BJ (cell line): Measurements from ENCODE around the gene SHC4. TPM values are rescaled to one million over a fixed set of nuclear protein-coding genes. Genes with fewer than 3 reads are reported as not detected.
A peak's percentile ranks its signal among the peaks of the same experiment; 100 is the strongest.

Experiments used
- CTCF ChIA-PET: fragments of 350-600 bp; formaldehyde crosslinking; extraction: SDS; loops from one replicate; lab custom pipeline; 2021; ENCODE audit warnings: antibody characterized with exemption, inconsistent platforms; lab: Yijun Ruan, JAX
- POLR2A ChIA-PET: fragments of 300-600 bp; sonication (Branson Sonifier 250); formaldehyde crosslinking; extraction: SDS; loops from one replicate; lab custom pipeline; 2021; ENCODE audit warnings: antibody characterized with exemption; lab: Charles Lee
- DNase-seq: peaks from one replicate; pipeline ENCODE4 v3.0.0-alpha.2; 2011; ENCODE audit warnings: low read depth
- H3K27me3 ChIP-seq: 2 replicates; pipeline ENCODE4 v1.6.0; 2011; ENCODE audit warnings: low read length; ENCODE audit not compliant: control insufficient read depth, insufficient read depth
- H3K36me3 ChIP-seq: 2 replicates; pipeline ENCODE4 v1.5.1; 2011; ENCODE audit warnings: low read length; ENCODE audit not compliant: control insufficient read depth, insufficient read depth
- H3K4me3 ChIP-seq: 2 replicates; pipeline ENCODE4 v1.5.1; 2011; ENCODE audit warnings: low read depth, mild to moderate bottlenecking, control low read depth, low read length
- CTCF ChIP-seq: IDR thresholded peaks from 2 replicates; pipeline ENCODE4 v1.5.1; 2011; ENCODE audit warnings: low read depth, mild to moderate bottlenecking, control low read depth, inconsistent platforms, low read length, moderate library complexity; ENCODE audit not compliant: insufficient read depth
- polyA plus RNA-seq: library from polyadenylated mRNA; depleted of rRNA; stranded (reverse); fragments of >200 nt; gene quantifications from 2 replicates; pipeline ENCODE4 v1.2.3, GENCODE V29; 2011

SHC4 gene
- polyA plus RNA-seq, 1 experiment, result 0.74 TPM

DNA sequence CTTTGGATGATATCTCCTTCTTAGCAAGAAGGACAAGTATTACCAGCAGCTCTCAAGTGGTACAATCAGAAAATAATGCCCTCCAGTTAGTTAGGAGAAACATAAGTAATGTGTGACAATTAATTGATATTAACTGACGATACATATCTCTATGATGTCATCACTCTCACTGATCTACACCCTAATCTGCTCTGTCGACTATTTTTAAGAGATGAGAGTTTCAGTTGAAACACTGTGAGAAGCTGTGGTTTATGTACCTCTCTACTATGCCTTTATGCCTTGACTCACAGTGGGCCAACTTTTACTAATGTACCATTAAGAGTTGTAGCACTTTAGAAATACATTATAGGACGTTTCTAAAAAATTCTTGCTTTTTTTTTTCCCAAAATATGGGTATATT is 161.5 kb downstream of the SHC4 start:
- TF ChIP-seq CTCF, result no peak
- Histone ChIP-seq H3K4me3 (no peak overlapping the region), H3K36me3 (no peaks in the 10 kb centered on the region), H3K27me3 (no peaks in the 10 kb centered on the region)
- DNase-seq, result no peak
- CTCF ChIA-PET, result interaction anchor here (0.6 to 3.7 kb wide), 10 partner anchors 8 to 443 kb away, joined by 3 to 20 read pairs (median 6); partner anchors contain the start of genes CEP152 and FBN1
- POLR2A ChIA-PET, result no interaction called here

- ChIA-PET POLR2A (interaction anchor here (0.5 kb wide), 1 partner anchor 53 kb away, joined by 10 read pairs; no protein-coding TSS in a partner anchor), CTCF (interaction anchor here (0.5 to 3.7 kb wide), 16 partner anchors 9 to 442 kb away, joined by 3 to 20 read pairs (median 4); partner anchors contain the start of genes CEP152 and FBN1)
- no peak overlapping the region for H3K4me3 ChIP-seq
- H3K36me3 ChIP-seq, result no peaks in the 10 kb centered on the region
- DNase-seq, result no peak
- H3K27me3 ChIP-seq, result no peaks in the 10 kb centered on the region
- peak; percentile 45 for TF ChIP-seq CTCF
Observed at GRCh38 chr15:48800811-48801455, 162.8 kb downstream of the SHC4 start.

GRCh38 chr15:48800245-48800644 is 163.5 kb downstream of the SHC4 start:
- no peaks in the 10 kb centered on the region for H3K36me3 ChIP-seq
- TF ChIP-seq CTCF, result no peak
- ChIA-PET CTCF (interaction anchor here (0.6 to 3.7 kb wide), 3 partner anchors 10 to 58 kb away, joined by 3 to 15 read pairs (median 13); partner anchors contain the start of gene CEP152), POLR2A (no interaction called here)
- DNase-seq, result no peak
- no peaks in the 10 kb centered on the region for H3K27me3 ChIP-seq
- no peak overlapping the region for H3K4me3 ChIP-seq

DNA sequence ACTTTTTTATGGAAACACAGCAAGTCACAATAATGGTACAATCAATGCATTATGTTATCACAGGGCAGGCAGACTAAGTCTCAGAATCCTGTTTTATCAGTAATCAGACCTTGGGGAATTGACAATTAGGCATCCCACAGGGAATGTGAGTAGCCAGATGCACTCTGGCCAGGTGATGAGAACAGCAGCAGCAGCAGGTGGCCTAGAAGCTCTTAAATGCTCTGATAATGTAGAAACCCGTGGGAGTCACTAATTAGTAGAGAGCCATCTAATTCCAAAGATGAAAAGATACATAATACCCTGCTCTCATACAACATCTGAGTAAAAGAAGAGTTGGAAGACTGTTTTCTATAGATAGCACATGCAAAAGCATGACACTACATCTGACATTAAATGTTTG is 165.4 kb downstream of the SHC4 start:
- POLR2A ChIA-PET, result no interaction called here
- Histone ChIP-seq H3K27me3 (no peaks in the 10 kb centered on the region), H3K36me3 (no peaks in the 10 kb centered on the region), H3K4me3 (no peak overlapping the region)
- DNase-seq, result no peak
- CTCF ChIA-PET, result interaction anchor here (0.7 to 1.5 kb wide), 3 partner anchors 11 to 147 kb away, joined by 3 to 5 read pairs (median 3); no protein-coding TSS in a partner anchor
- TF ChIP-seq CTCF, result no peak

DNA sequence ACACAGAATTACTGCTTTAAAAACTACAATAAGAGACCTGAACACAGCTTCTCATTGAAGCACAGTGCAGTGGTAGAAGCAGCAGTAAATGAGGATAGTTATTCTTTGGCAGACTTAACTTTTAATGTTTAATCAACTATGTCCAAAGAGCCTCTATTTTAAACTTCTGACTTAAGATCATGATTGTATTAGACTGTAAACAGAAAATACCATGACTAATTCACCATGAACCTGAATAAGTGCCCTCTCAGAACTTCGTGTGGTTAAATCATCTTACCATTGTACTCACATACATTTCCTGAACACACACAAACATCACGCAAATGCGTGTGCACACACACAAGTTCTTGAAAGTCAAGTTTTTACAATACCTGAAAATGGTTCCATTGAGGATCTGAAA is 166.8 kb downstream of the SHC4 start:
- H3K4me3 ChIP-seq, result no peak overlapping the region
- POLR2A ChIA-PET, result interaction anchor here (0.5 to 0.8 kb wide), 2 partner anchors 78 to 1338 kb away, joined by 3 to 4 read pairs; no protein-coding TSS in a partner anchor
- H3K27me3 ChIP-seq, result no peaks in the 10 kb centered on the region
- no peak for TF ChIP-seq CTCF
- CTCF ChIA-PET, result interaction anchor here (0.6 kb wide), 1 partner anchor 52 kb away, joined by 3 read pairs; no protein-coding TSS in a partner anchor
- H3K36me3 ChIP-seq, result no peaks in the 10 kb centered on the region
- DNase-seq, result peak; percentile 7
